GM12878 (cell line): ENCODE results near the gene AP1G2. TPM values are rescaled to one million over a fixed set of nuclear protein-coding genes. Genes with fewer than 3 reads are reported as not detected.

Experiments
- ATF3 ChIP-seq: IDR thresholded peaks from 2 replicates; pipeline ENCODE4 v1.6.1; 2011; ENCODE audit warnings: low read depth, mild to moderate bottlenecking, low read length, moderate library complexity, borderline replicate concordance; ENCODE audit errors: extremely low read depth
- CBX5 ChIP-seq: sonication (generic); IDR thresholded peaks from 2 replicates; pipeline ENCODE4 v1.6.1; 2016; ENCODE audit warnings: low read depth, moderate library complexity, mild to moderate bottlenecking, inconsistent platforms
- CEBPB ChIP-seq, 2 experiments: fragments of 150-350 bp in 1 of 2; IDR thresholded peaks; 2 replicates each; pipeline ENCODE4 v1.6.1; 2012 to 2014; ENCODE audit warnings: low read depth in 2 of 2, low read length in 2 of 2, borderline replicate concordance in 1 of 2, inconsistent platforms in 1 of 2
- EGR1 ChIP-seq, 2 experiments: IDR thresholded peaks; 1 replicate in 1 of 2; 2 replicates in 1 of 2; pipeline ENCODE4 v1.6.1; 2011 to 2012; ENCODE audit warnings: low read depth in 2 of 2, low read length in 2 of 2, borderline replicate concordance in 1 of 2, mild to moderate bottlenecking in 1 of 2, moderate library complexity in 1 of 2
- ELK1 ChIP-seq: IDR thresholded peaks from 2 replicates; pipeline ENCODE4 v1.6.1; 2012; ENCODE audit warnings: low read depth, low read length, improper control_type of control experiment
- ESRRA ChIP-seq: IDR thresholded peaks from 2 replicates; pipeline ENCODE4 v1.6.1; 2012; ENCODE audit warnings: mild to moderate bottlenecking, low read length, improper control_type of control experiment
- EZH2 ChIP-seq: IDR thresholded peaks from 2 replicates; pipeline ENCODE4 v1.6.1; 2012; ENCODE audit warnings: low read depth, mild to moderate bottlenecking, control low read depth, inconsistent platforms, low read length, borderline replicate concordance; ENCODE audit not compliant: control insufficient read depth
- FOS ChIP-seq: IDR thresholded peaks from 3 replicates; pipeline ENCODE4 v1.6.1; 2011; ENCODE audit warnings: borderline replicate concordance; ENCODE audit not compliant: insufficient read length; ENCODE audit errors: extremely low read depth
- GABPA ChIP-seq: IDR thresholded peaks from 2 replicates; pipeline ENCODE4 v1.6.1; 2014; ENCODE audit warnings: antibody characterized with exemption, low read depth, mild to moderate bottlenecking, inconsistent platforms
- HCFC1 ChIP-seq: fragments of 150-350 bp; IDR thresholded peaks from 2 replicates; pipeline ENCODE4 v1.6.1; 2014; ENCODE audit warnings: low read length
- IKZF1 ChIP-seq: fragments of 450-650 bp; conservative IDR thresholded peaks from 2 replicates; pipeline ENCODE4 v1.6.1; 2017; ENCODE audit warnings: antibody characterized with exemption, mild to moderate bottlenecking
- KAT2A ChIP-seq: conservative IDR thresholded peaks from 2 replicates; pipeline ENCODE4 v1.6.1; 2011; ENCODE audit warnings: low read depth, low read length; ENCODE audit not compliant: control insufficient read depth
- KDM1A ChIP-seq: fragments of 200-600 bp; sonication (generic); IDR thresholded peaks from 2 replicates; pipeline ENCODE4 v1.6.1; 2016; ENCODE audit warnings: borderline replicate concordance
- MAX ChIP-seq: IDR thresholded peaks from 2 replicates; pipeline ENCODE4 v1.6.1; 2012; ENCODE audit warnings: low read depth, low read length, improper control_type of control experiment
- MTA3 ChIP-seq: IDR thresholded peaks from 2 replicates; pipeline ENCODE4 v1.6.1; 2012; ENCODE audit warnings: low read length, inconsistent platforms, borderline replicate concordance
- NBN ChIP-seq: fragments of 450-650 bp; IDR thresholded peaks from 2 replicates; pipeline ENCODE4 v1.6.1; 2016
- NFIC ChIP-seq: IDR thresholded peaks from 2 replicates; pipeline ENCODE4 v1.6.1; 2012; ENCODE audit warnings: low read depth, mild to moderate bottlenecking, inconsistent platforms, low read length, moderate library complexity
- PAX5 ChIP-seq: IDR thresholded peaks from 2 replicates; pipeline ENCODE4 v1.6.1; 2011; ENCODE audit warnings: low read depth, low read length, borderline replicate concordance
- PBX3 ChIP-seq: IDR thresholded peaks from 2 replicates; pipeline ENCODE4 v1.6.1; 2011; ENCODE audit warnings: mild to moderate bottlenecking, low read depth, low read length, moderate library complexity; ENCODE audit not compliant: insufficient replicate concordance
- POLR2AphosphoS5 ChIP-seq: IDR thresholded peaks from 2 replicates; pipeline ENCODE4 v1.6.1; 2011; ENCODE audit warnings: mild to moderate bottlenecking, low read length, inconsistent platforms
- RCOR1 ChIP-seq: conservative IDR thresholded peaks from 2 replicates; pipeline ENCODE4 v1.6.1; 2012; ENCODE audit warnings: low read depth, low read length, improper control_type of control experiment
- RELB ChIP-seq: fragments of 450-650 bp; IDR thresholded peaks from 2 replicates; pipeline ENCODE4 v1.6.1; 2017; ENCODE audit warnings: low read depth, mild to moderate bottlenecking, moderate library complexity
- STAT1 ChIP-seq: fragments of 450-650 bp; conservative IDR thresholded peaks from 2 replicates; pipeline ENCODE4 v1.6.1; 2014; ENCODE audit warnings: antibody characterized with exemption, mild to moderate bottlenecking
- SUZ12 ChIP-seq: fragments of 200-600 bp; sonication (generic); IDR thresholded peaks from one replicate; pipeline ENCODE4 v1.6.1; 2018; ENCODE audit warnings: antibody characterized with exemption, mild to moderate bottlenecking; ENCODE audit not compliant: unreplicated experiment
- TCF7 ChIP-seq: IDR thresholded peaks from 2 replicates; pipeline ENCODE4 v1.6.1; 2014; ENCODE audit warnings: antibody characterized with exemption, borderline replicate concordance
- YBX1 ChIP-seq: fragments of 450-650 bp; IDR thresholded peaks from 2 replicates; pipeline ENCODE4 v1.6.1; 2016; ENCODE audit warnings: antibody characterized with exemption
- polyA plus RNA-seq, 11 experiments: library from polyadenylated mRNA; depleted of rRNA in 4 of 11; unstranded in 6 of 11; stranded (reverse) in 5 of 11; fragments of >200 nt; fragmentation: Nextera tagmentation in 4 of 11; fragmentation: Illumina TruSeq in 1 of 11; extraction: Ambion mirVana in 4 of 11; extraction: Trizol in 1 of 11; gene quantifications; 1 replicate in 1 of 11; 2 replicates in 10 of 11; pipeline versions ENCODE4 v1.2.1 to v1.2.3, GENCODE V29; 2011 to 2016; ENCODE audit warnings: inconsistent platforms in 2 of 11, missing spikeins in 2 of 11, low read depth in 1 of 11
- total RNA-seq, 4 experiments: library from RNA; depleted of rRNA in 3 of 4; stranded (reverse); fragments of >200 nt in 3 of 4; fragmentation: Illumina TruSeq in 1 of 4; extraction: Trizol in 1 of 4; gene quantifications; 2 replicates each; pipeline versions ENCODE4 v1.2.1 to v1.2.3, GENCODE V29; 2013 to 2021

AP1G2 gene
- total and polyA plus RNA-seq, 10 of the 15 experiments (the other 5 are each of a cell fraction or from before 2014, with no cell fraction given), result 41.5 to 146 (median 103) TPM

GRCh38 chr14:23555882-23556699 is 11.5 kb downstream of the AP1G2 start, which contains the start of gene THTPA (continued):
- TF ChIP-seq RELB (peak; percentile 73; the same call in 1 of the 2 replicates), ATF3 (no peak), EZH2 (no peak), PAX5 (no peak; the same call in 1 of the 2 replicates), SUZ12 (no peak), MAX (peak; percentile 72; the same call in 1 of the 2 replicates), ELK1 (peak; percentile 75), GABPA (peak; percentile 74; the same call in 1 of the 2 replicates), TCF7 (no peak), NBN (peak; percentile 79), MTA3 (0 out of 2 replicates have a peak, but pooled peaks have one; percentile 48), YBX1 (no peak), PBX3 (no peak), RCOR1 (0 out of 2 replicates have a peak, but pooled peaks have one; percentile 55), CBX5 (no peak), HCFC1 (peak; percentile 86), KDM1A (no peak), NFIC (no peak), CEBPB (IDR thresholded peaks at IDR 0.05; ENCODE audit: borderline replicate concordance in 1 of 2, low read depth in 2 of 2, low read length in 2 of 2) (no peak), POLR2AphosphoS5 (peak; percentile 90; the same call in 1 of the 2 replicates), FOS (no peak), ESRRA (0 out of 2 replicates have a peak, but pooled peaks have one; percentile 46), STAT1 (peak; percentile 92; the same call in 1 of the 2 replicates), EGR1 (IDR thresholded peaks at IDR 0.05; ENCODE audit: borderline replicate concordance in 1 of 2, low read depth in 2 of 2, low read length in 2 of 2) (peak in 1 of 2 experiments; percentile 51; a peak in 1 of 3 replicates), KAT2A (no peak), IKZF1 (peak; percentile 98)
